Muscle of arm (tissue), 12 donors: ENCODE data around the gene TMEM132D. TPM values are rescaled to one million over a fixed set of nuclear protein-coding genes. Genes with fewer than 3 reads are reported as not detected.

ENCODE experiments used
- DNase-seq: peaks from one replicate; pipeline ENCODE4 v3.0.0-alpha.2; 2013
- polyA plus RNA-seq, 12 donors: library from polyadenylated mRNA; unstranded; fragments of 120-200 nt; gene quantifications; one replicate each; pipeline ENCODE4 v1.2.1, GENCODE V29; 2013; ENCODE audit not compliant: insufficient read length in 12 of 12

TMEM132D gene
- polyA plus RNA-seq, 12 donors: 0.30 to 1.0 (median 0.59) TPM; not detected in 2

- no peak for DNase-seq
Observed at GRCh38 chr12:129659961-129660622, 243.7 kb downstream of the TMEM132D start.

- DNase-seq: no peak
Observed at GRCh38 chr12:129657179-129657578, 246.6 kb downstream of the TMEM132D start.

- no peak for DNase-seq
Observed at GRCh38 chr12:129651951-129652350, 251.9 kb downstream of the TMEM132D start.

- peak; percentile 10 for DNase-seq
Observed at GRCh38 chr12:129641926-129642325, 261.9 kb downstream of the TMEM132D start.

GRCh38 chr12:129635021-129635685, 268.7 kb downstream of the TMEM132D start:
- DNase-seq: no peak

GRCh38 chr12:129631316-129631715, 272.5 kb downstream of the TMEM132D start:
- DNase-seq: no peak

GRCh38 chr12:129629901-129630300, 273.9 kb downstream of the TMEM132D start:
- no peak for DNase-seq

GRCh38 chr12:129622566-129622965, 281.3 kb downstream of the TMEM132D start:
- no peak for DNase-seq

- no peak for DNase-seq
Observed at GRCh38 chr12:129619271-129619670, 284.6 kb downstream of the TMEM132D start.

- DNase-seq: no peak
Observed at GRCh38 chr12:129617849-129618248, 286.0 kb downstream of the TMEM132D start.

- no peak for DNase-seq
Observed at GRCh38 chr12:129615001-129615400, 288.8 kb downstream of the TMEM132D start.

- DNase-seq: peak; percentile 2
Observed at GRCh38 chr12:129614221-129614885, 289.5 kb downstream of the TMEM132D start.

GRCh38 chr12:129613314-129613713, 290.5 kb downstream of the TMEM132D start:
- no peak for DNase-seq

GRCh38 chr12:129610601-129611120, 293.2 kb downstream of the TMEM132D start:
- DNase-seq: no peak

- no peak for DNase-seq
Observed at GRCh38 chr12:129607756-129608155, 296.1 kb downstream of the TMEM132D start.

GRCh38 chr12:129607301-129607700, 296.5 kb downstream of the TMEM132D start:
- no peak for DNase-seq

- DNase-seq: no peak
Observed at GRCh38 chr12:129606239-129606638, 297.6 kb downstream of the TMEM132D start.

- DNase-seq: no peak
Observed at GRCh38 chr12:129605666-129606065, 298.2 kb downstream of the TMEM132D start.

- no peak for DNase-seq
Observed at GRCh38 chr12:129604506-129604905, 299.3 kb downstream of the TMEM132D start.

GRCh38 chr12:129599406-129599805, 304.4 kb downstream of the TMEM132D start:
- no peak for DNase-seq

GRCh38 chr12:129594098-129594497, 309.7 kb downstream of the TMEM132D start:
- no peak for DNase-seq

- no peak for DNase-seq
Observed at GRCh38 chr12:129592449-129592848, 311.4 kb downstream of the TMEM132D start.

- no peak for DNase-seq
Observed at GRCh38 chr12:129589503-129589902, 314.3 kb downstream of the TMEM132D start.
